Cardiac septum (tissue), 1 donor: ENCODE data around the gene IFNL2. TPM values are rescaled to one million over a fixed set of nuclear protein-coding genes. Genes with fewer than 3 reads are reported as not detected.
"Not testable (repeated sequence)": the region's sequence is repeated elsewhere in the genome, so short reads cannot be mapped to it uniquely, and the experiment has no call there.

Experiments
- DNase-seq: peaks from one replicate; pipeline ENCODE4 v3.0.0-alpha.2; 2020; ENCODE audit warnings: low spot score
- intact Hi-C: fragments of 100-400 bp; cut with DNase I; formaldehyde crosslinking; loops from one replicate; pipeline ENCODE4 v1.14.0; 2022
- long read RNA-seq: library from polyadenylated mRNA; unstranded; transcript quantifications from one replicate; pipeline ENCODE4 v2.0.0, GENCODE V29; 2021
- total RNA-seq: library from RNA; stranded (reverse); fragmentation: NEBNext Ultra II Directional; extraction: Animal tissue kit (Norgen Biotek cat#: 25700); gene quantifications from one replicate; pipeline ENCODE4 v1.2.1, GENCODE V29; 2021
- donor health status: DM: no; HTN: no; CAD: no.

Gene IFNL2
- total RNA-seq: not detected
- long read RNA-seq: 0 reads

- DNase-seq, intact Hi-C loops: not testable (repeated sequence)
These were observed at the start of gene IFNL2 for GRCh38 chr19:39268085-39268484. TSS of gene IFNL2 (plus strand) at chr19:39268396. CDS start at chr19:39268569, 173 bp downstream.

GRCh38 chr19:39219108-39219507, 49.1 kb upstream of the IFNL2 start:
- intact Hi-C loops, DNase-seq: not testable (repeated sequence)

GRCh38 chr19:39223703-39224279, 44.4 kb upstream of the IFNL2 start:
- intact Hi-C loops: no loop called here
- DNase-seq: no peak

- no peak for DNase-seq
- intact Hi-C loops: no loop called here
These were observed 43.3 kb upstream of the IFNL2 start for GRCh38 chr19:39224910-39225309.

- intact Hi-C loops: no loop called here
- no peak for DNase-seq
These were observed 38.0 kb upstream of the IFNL2 start for GRCh38 chr19:39230096-39230764.

- no peak for DNase-seq
- intact Hi-C loops: no loop called here
These were observed 35.5 kb upstream of the IFNL2 start for GRCh38 chr19:39232708-39233107.

- intact Hi-C loops: no loop called here
- DNase-seq: no peak
These were observed 31.7 kb upstream of the IFNL2 start for GRCh38 chr19:39236527-39236926.

GRCh38 chr19:39237200-39238184, 30.7 kb upstream of the IFNL2 start:
- no peak for DNase-seq
- intact Hi-C loops: no loop called here

GRCh38 chr19:39238209-39238608, 30.0 kb upstream of the IFNL2 start:
- DNase-seq: no peak
- intact Hi-C loops: no loop called here

GRCh38 chr19:39238944-39239343, 29.3 kb upstream of the IFNL2 start:
- intact Hi-C loops: no loop called here

GRCh38 chr19:39240421-39240820, 27.8 kb upstream of the IFNL2 start:
- DNase-seq: no peak

More at GRCh38 chr19:39238944-39239343, 29.3 kb upstream of the IFNL2 start:
- DNase-seq: no peak

GRCh38 chr19:39243741-39244140, 24.5 kb upstream of the IFNL2 start:
- DNase-seq, intact Hi-C loops: not testable (repeated sequence)

More at GRCh38 chr19:39240421-39240820, 27.8 kb upstream of the IFNL2 start:
- intact Hi-C loops: no loop called here

GRCh38 chr19:39244410-39245100, 23.6 kb upstream of the IFNL2 start, which contains the start of gene IFNL3:
TSS of gene IFNL3 (minus strand) at chr19:39245006. CDS start at chr19:39244967, 39 bp downstream.
- intact Hi-C loops, DNase-seq: not testable (repeated sequence)

GRCh38 chr19:39245166-39245565, 23.0 kb upstream of the IFNL2 start:
- DNase-seq: not testable (repeated sequence)

GRCh38 chr19:39246951-39247669, 21.1 kb upstream of the IFNL2 start:
- no peak for DNase-seq
- intact Hi-C loops: no loop called here

More at GRCh38 chr19:39245166-39245565, 23.0 kb upstream of the IFNL2 start:
- intact Hi-C loops: not testable (repeated sequence)

- intact Hi-C loops: no loop called here
- DNase-seq: no peak
These were observed 20.2 kb upstream of the IFNL2 start for GRCh38 chr19:39247701-39248664.

- intact Hi-C loops: no loop called here
- no peak for DNase-seq
These were observed 19.4 kb upstream of the IFNL2 start, which contains the start of gene IFNL4 for GRCh38 chr19:39248806-39249205. TSS of gene IFNL4 (minus strand) at chr19:39248856.
